GM10248 (cell line): ENCODE measurements around the gene UBQLN4.

Experiments
- CTCF ChIA-PET: fragments of 300-600 bp; sonication (Branson Sonifier 250); formaldehyde crosslinking; extraction: SDS; loops from one replicate; lab custom pipeline; 2021; ENCODE audit warnings: antibody characterized with exemption; lab: Yijun Ruan, JAX
- POLR2A ChIA-PET: fragments of 350-650 bp; sonication (Branson Sonifier 250); formaldehyde crosslinking; extraction: SDS; loops from one replicate; lab custom pipeline; 2020; ENCODE audit warnings: antibody characterized with exemption; lab: Yijun Ruan, JAX
- DNase-seq: peaks from one replicate; pipeline ENCODE4 v3.0.0; 2012; ENCODE audit errors: extremely low spot score
- TF ChIP-seq, protein P1 (sequence below): IDR thresholded peaks from 2 replicates; pipeline ENCODE4 v1.5.1; 2012; ENCODE audit warnings: mild to moderate bottlenecking, low read depth; ENCODE audit errors: extremely low read depth, missing control alignments, control extremely low read depth

UBQLN4 gene

DNA sequence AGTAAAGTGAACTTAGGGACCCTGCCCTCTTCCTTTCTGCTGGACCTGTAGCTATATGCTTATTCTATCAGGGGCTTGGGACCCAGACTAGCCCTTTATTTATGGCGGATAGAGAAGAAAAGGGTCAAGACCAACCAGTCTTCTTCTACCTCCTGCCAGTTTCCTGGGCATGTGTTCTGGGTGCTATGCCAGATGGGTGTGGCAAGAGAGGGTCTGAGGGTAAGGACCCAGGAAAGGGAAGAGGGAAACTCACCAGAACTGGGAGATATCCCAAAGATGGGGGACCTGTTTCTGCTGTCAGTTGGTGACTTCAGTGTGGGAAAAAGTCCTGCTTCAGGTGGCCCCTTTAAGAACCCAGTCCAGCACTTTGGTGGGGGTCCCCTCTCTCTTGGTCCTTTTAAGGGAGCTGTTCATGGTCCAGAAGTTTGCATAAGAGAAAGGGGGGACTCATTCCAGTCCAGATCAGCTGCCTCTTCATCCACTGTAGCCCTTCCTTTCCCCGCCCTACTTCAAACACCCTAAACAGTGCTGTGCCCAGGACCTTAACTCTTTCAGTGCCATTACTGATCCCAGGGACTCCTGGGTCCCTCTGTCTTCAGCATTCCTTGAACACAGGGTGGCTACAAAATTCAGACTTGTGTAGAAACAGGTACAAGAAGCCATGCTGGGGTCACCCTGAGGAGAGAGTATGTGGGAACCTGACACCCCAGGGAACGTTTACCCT is 51.2 kb downstream of the UBQLN4 start:
- ChIA-PET POLR2A (no interaction called here), CTCF (interaction anchor here (1.4 to 3.5 kb wide), 3 partner anchors 12 to 64 kb away, joined by 3 to 13 read pairs (median 11); no protein-coding TSS in a partner anchor)
- DNase-seq: no peak
- TF ChIP-seq, protein P1, sequence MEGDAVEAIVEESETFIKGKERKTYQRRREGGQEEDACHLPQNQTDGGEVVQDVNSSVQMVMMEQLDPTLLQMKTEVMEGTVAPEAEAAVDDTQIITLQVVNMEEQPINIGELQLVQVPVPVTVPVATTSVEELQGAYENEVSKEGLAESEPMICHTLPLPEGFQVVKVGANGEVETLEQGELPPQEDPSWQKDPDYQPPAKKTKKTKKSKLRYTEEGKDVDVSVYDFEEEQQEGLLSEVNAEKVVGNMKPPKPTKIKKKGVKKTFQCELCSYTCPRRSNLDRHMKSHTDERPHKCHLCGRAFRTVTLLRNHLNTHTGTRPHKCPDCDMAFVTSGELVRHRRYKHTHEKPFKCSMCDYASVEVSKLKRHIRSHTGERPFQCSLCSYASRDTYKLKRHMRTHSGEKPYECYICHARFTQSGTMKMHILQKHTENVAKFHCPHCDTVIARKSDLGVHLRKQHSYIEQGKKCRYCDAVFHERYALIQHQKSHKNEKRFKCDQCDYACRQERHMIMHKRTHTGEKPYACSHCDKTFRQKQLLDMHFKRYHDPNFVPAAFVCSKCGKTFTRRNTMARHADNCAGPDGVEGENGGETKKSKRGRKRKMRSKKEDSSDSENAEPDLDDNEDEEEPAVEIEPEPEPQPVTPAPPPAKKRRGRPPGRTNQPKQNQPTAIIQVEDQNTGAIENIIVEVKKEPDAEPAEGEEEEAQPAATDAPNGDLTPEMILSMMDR: no peak

DNA sequence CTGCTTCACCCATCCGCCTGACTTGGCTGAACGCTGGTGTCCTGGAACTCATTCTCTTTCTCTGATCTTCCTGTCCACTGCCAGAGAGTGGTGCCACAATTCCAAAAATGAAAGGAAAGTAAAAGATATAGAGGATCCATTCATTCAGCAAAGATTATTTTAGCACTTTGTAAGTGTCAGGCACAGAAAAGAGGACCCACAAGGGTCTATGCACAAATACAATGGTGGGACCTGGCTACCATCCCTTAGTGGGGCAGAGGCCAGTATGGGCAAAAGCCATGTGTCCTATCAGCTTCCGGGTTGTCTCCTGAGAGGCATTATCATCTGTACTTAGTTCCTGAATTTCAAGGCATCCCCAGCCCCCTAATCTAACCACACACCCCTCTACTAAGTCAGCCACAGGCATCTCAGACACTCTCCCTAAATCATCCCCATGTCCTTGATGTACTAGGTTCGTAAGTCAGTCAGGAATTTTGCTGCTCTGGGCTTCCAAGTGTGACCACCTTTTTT is 51.9 kb downstream of the UBQLN4 start:
- no peak for DNase-seq
- TF ChIP-seq, protein P1: no peak
- ChIA-PET POLR2A (no interaction called here), CTCF (interaction anchor here (1.4 to 3.5 kb wide), 4 partner anchors 12 to 65 kb away, joined by 3 to 13 read pairs (median 8); no protein-coding TSS in a partner anchor)

GRCh38 chr1:156001021-156001661 is 52.5 kb downstream of the UBQLN4 start:
- TF ChIP-seq, protein P1: no peak
- POLR2A ChIA-PET: no interaction called here
- no peak for DNase-seq
- CTCF ChIA-PET: interaction anchor here (1.4 to 3.5 kb wide), 3 partner anchors 11 to 65 kb away, joined by 4 to 13 read pairs (median 11); no protein-coding TSS in a partner anchor

DNA sequence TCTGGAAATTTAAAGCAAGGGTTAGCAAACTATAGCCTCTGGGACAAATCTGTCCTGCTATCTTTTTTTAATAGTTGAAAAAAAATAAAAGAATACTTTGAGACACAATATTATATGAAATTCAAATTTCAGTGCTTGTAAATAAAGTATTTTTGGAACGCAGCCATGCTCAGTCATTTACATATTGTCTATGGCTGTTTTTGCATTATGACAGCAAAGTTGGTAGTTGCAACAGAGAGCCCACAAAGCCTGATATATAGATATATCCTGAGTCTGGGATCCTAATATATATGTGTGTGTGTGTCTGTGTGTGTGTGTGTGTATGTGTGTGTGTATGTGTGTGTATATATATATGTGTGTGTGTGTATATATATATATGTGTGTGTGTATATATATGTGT is 53.6 kb downstream of the UBQLN4 start:
- POLR2A ChIA-PET: no interaction called here

GRCh38 chr1:155996166-155996565 is 57.4 kb downstream of the UBQLN4 start:
- CTCF ChIA-PET: interaction anchor here (1.2 to 10.3 kb wide), 5 partner anchors 9 to 95 kb away, joined by 3 to 215 read pairs (median 6); partner anchors contain the start of gene ARHGEF2
- TF ChIP-seq, protein P1: no peak
- no peak for DNase-seq
- POLR2A ChIA-PET: interaction anchor here (0.6 kb wide), 1 partner anchor 20 kb away, joined by 3 read pairs; no protein-coding TSS in a partner anchor

More for the DNA sequence above, 53.6 kb downstream of the UBQLN4 start:
- CTCF ChIA-PET: interaction anchor here (1.4 to 3.5 kb wide), 3 partner anchors 10 to 67 kb away, joined by 4 to 11 read pairs (median 5); no protein-coding TSS in a partner anchor
- TF ChIP-seq, protein P1: no peak
- DNase-seq: no peak

- CTCF ChIA-PET: interaction anchor here (1.6 to 10.3 kb wide), 3 partner anchors 15 to 56 kb away, joined by 6 to 215 read pairs (median 69); partner anchors contain the start of gene ARHGEF2
- DNase-seq: no peak
- POLR2A ChIA-PET: no interaction called here
- TF ChIP-seq, protein P1: no peak
Observed at GRCh38 chr1:155993595-155993994, 60.0 kb downstream of the UBQLN4 start.
